ENCODE measurements around the gene TCF4.

TCF4 gene

DNA sequence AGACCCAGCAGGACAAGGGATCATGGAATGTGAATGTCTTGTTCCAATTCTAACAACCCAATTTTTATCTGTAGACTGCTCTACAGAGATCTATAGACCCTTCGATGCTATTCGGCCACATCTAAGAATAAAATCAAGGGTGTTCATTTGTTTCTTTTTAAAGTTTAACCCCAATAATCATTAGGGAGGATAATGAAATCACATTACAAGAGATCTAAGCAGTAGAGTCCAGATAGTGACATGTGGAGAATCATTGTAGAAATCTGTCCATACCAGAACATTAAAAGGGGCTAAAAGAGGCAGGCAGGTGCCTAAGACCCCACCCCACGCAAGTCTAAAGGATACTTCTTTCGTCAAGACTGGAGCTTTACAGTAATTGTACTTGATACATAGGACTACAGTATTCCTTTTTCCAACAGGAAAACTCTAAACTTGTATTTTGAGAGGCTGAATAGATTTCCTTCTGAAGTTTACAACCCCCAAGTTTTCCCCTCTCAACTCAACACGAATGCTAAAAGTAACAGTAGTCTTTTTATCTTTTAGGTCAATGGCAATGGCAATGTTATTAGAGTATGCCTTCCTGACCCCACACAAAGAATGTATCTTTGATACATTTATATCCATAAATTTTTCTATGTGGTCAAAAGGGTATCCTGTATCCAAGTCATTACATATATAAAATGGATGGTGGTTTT lies 183.7 kb downstream of the TCF4 start:
- no peak for DNase-seq

DNA sequence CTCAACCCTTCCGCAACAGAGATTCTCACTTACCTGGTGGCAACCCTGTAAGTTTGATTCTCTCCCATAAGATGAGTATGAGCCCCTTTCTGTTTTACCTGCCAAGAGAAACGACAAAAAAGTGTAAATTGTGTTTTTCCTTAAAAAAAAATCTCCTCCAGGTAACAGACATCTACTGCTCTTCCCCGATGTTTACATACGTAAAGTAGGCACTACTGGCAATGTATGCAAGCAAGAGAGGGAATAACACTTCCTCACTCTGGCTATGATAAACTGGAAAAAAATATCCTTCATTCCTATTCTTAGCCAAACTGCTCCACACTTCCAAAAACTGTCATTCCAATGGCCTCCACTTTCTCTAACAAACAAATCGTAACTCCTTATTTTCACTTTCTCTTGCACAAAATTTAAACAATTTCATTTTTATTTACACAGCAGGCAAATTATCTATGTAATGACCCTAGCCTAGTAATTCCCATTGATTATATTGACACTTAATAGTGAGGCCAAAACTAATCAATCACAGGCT lies 184.5 kb downstream of the TCF4 start:
- no peak for DNase-seq

- no peak for DNase-seq
These were observed 185.1 kb downstream of the TCF4 start for GRCh38 chr18:55402731-55403405.

- DNase-seq, result no peak
These were observed 186.3 kb downstream of the TCF4 start for GRCh38 chr18:55401638-55402191.

- no peak for DNase-seq
These were observed 187.1 kb downstream of the TCF4 start for GRCh38 chr18:55400590-55401541.

DNA sequence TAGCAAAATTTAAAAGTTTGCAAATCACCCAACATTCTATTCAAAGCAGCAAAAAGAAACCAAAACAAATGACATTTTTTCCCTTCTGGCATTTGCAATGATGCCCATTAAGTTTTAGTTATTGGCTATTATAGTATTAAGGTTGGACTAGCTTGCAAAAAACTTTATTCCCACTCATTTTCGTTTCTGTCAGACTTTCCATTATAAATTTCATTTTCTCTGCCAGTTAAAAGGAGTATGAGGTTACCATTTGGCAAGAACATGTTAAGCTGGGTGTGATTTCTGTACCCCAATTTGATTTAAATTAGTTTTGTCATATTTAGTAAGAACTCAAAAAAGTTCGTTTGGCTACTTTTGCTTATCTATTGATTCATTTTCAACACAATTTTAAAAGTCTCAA lies 187.9 kb downstream of the TCF4 start:
- DNase-seq, result no peak

DNA sequence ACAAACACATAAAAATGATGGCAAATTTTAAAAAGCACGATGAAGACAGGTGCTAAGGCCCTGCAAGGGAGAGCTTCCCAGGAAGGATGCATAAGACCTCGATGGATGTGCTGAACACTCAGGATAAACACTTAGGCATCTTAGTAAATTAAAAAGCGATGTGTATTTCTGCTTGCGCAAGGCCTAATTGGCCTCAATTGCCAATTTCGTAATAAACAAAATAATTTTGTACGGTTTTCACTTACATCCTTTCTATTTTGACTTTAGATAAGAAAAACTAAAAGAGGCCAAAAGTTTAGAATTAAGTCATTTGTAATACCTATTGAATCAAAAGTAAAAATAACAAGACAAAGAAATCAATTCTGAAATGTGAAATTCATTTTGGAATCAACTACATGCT lies 189.1 kb downstream of the TCF4 start:
- no peak for DNase-seq

DNA sequence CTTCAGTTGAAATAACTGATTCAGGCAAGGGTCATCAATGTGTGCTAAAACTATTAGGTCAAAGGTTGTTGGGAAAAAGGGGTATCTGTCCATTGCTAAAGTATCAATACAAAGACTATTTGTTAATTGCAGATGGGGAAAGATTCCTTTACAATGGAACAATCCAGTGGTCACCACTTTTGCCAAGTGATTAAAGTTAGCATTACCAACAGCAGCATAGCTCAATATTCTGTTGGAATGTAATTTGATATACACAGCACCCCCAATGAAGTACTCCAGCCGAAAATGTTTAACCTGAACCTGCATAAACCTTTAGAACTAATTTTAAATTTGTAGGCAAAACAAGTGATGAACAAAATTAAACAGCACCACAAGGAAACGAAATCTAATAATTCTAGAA lies 191.0 kb downstream of the TCF4 start:
- no peak for DNase-seq

DNA sequence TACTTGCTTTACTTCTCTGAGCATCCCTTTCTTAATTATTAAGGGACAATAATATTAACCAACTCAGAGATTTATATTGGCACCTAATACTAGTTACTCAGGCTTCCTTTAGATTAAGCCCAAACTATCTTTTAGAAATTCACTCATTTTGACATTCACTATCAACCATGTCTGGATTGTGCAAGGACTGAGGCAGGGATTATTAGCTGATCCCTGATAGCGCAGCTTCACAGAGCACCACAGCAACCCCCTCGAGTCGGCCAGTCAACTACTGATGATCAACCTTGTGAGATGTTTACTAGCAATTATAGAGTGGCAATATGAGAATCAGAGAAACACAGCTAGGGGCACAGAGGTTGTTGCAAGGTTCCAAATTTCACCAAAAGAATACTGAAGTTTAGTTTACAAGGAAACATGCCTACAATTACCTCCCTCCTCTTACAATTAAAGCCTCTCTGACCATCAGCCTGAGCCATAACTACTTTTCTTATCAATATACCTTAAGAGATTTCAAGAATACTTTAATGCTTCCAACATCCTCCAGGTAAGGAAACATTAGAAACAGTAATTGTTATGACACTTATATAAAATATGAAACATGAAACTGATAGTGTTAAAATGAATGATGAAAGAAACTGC lies 191.6 kb downstream of the TCF4 start:
- no peak for DNase-seq

DNA sequence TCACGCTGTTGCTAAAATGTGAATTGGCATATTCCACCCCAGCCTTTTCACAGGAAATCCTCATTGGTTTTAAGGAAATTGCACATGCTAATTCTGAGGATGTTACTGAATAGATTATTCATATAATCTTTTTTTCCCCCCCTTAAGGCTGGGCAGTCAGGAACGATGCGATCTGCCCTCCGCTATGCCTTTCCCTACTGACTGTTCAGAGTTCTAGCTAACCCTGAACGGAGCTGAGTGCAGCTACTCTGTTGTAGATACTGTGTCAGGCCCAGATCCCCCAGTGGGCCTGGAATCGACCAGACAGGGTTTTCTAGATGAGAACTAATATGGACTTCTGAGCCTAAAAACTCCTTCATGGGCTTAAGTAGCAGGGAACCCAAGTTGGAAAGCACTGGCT lies 192.2 kb downstream of the TCF4 start:
- no peak for DNase-seq

DNA sequence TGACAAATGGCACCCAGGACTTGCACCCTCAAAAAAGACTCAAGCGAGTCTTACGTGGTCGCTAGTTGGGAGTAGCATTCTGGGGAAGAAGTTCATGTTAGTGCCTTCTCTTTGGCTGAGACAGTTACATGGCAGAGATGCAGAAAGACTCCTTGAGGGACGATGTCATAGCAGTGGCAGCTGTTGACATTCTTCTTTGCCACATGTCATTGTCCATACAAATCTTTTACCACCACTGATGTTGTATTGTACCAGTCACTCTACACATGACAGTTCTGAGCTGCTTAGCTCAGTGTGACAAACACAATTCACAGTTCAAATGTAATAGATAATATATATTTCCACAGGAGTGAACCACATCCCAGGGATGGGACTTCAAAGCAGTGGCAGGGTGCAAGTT lies 197.1 kb downstream of the TCF4 start:
- DNase-seq, result no peak

DNA sequence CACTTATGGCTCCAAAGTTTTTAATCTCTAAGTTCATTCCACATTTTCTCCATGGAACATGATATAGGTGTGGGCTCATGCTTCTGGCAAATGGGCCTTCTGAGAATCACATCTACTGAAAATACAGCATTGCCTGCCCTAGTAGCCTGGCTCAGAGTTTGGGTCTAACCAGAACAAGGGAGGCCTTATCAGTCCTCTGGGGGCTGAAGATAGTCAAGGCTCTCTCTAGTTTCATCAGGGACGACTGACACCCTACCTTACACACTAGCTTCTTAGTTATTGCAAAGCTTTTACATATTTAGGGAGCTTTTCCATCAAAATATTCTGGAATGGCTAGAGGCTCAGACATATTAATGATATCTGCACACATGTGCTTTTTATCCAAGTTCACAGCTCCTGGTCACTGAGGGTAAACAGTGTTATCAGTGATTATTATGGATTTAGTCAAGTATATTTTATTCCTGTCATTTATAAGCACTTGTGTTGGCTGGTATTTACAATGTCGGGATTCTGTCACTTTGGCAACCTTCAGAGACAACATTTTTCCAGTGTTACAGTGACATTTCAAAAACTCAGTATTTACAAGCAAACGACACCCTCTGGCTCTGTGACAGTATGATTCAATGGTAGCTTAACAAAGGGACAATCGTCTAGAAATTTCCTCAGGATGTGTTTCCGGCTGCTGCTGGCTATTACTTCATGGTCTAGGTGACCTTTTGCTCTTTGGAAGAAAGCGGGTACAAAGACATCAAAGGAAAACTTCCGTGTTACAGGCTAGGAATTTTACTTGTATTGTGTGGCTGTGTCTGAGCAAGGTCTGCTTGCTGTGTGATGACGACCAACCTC lies 200.6 kb downstream of the TCF4 start:
- DNase-seq, result no peak

DNA sequence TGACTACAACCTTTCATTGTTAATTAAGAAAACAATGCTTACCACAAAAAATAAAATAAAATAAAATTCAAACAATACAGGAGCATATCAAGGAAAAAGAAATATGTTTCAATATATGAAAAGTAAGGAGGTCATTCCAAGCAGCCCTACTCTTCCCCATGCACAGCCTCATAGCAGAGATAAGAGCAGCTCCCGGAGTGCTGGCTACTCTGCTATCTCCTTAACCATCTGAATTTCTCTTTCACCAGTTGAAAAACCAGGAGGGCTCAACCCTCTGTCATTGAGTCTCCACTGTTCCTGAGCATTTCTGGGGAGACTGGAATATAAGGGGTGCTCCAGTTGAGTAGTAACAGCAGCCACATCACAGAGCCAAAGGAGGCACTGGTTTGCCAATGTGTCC lies 201.4 kb downstream of the TCF4 start:
- no peak for DNase-seq

DNA sequence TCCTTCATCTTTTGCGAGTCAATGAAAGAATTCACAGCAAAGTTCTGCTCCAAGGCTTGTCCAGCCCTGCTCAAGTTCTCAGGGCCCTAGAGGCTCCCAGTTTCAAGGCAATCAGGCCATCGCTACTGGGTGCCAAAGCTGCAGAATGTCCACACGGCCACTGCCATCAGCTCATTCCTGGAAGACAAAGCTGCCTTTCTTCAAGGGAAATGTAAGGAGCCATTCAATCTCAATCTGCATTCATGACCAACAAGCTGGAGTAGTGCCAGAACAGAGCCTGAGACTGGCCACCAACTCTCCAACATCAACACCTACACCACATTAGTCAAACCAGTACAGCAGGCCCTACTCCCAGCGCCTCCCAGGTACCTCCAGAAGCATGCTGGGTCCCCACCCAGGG lies 202.2 kb downstream of the TCF4 start:
- no peak for DNase-seq

DNA sequence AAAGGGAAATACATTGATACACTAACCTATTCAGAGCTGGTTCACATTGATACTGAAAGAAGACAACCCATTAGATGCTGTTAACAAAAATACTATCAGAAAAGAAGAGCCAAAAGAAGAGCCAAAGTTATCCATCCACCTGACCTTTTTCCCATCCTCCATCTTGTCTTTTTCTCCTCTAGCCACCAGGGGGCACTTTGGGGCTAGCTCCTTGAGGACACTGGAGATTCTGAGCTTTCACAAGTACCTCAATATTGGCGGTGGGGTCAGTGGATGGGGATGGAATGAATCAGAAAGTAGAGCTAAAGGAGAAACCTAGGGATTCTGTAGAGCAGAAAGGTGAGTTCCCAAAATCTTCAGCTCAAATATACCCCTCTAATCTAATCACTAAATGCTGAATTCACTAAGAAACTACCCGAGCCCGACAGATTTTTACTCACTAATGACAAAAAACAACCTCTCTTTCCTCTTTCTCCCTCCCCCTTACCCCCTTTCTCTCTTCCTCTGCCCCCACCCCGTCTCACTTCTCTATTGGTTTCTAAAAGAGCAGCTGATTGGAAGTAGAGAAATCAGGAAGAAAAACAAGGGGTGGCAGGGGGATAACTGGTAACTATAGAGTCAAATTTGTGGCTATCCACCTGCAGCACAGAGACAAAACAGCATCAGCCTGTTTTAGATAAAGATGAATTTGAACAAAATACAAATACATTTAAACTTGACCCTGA lies 203.3 kb downstream of the TCF4 start:
- peak; percentile 39 for DNase-seq

GRCh38 chr18:55384115-55384514 lies 203.9 kb downstream of the TCF4 start:
- no peak for DNase-seq

- DNase-seq, result no peak
These were observed 205.7 kb downstream of the TCF4 start for GRCh38 chr18:55382277-55382805.

- no peak for DNase-seq
These were observed 206.7 kb downstream of the TCF4 start for GRCh38 chr18:55381277-55381676.

GRCh38 chr18:55380589-55380988 lies 207.4 kb downstream of the TCF4 start:
- DNase-seq, result no peak

DNA sequence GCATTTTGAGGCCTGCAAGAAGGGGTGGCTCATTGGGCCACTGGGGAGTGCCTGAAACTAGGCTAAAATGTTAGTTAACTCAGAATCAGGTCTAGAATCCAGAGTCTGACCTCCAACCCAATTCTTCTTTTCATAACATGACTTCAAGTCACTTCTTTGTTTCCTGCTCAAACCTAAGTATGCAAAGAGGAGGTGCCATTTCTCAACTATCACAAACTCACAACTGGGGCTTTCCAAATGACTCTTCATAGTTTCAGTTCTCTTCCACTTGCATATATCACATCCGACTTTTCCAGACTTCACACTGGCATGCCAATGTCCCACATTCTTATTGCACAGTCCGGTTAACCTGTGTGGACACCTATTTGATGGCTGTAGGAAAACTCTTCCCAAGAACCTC lies 211.6 kb downstream of the TCF4 start:
- peak; percentile 20 for DNase-seq

- DNase-seq, result no peak
These were observed 212.1 kb downstream of the TCF4 start for GRCh38 chr18:55375930-55376329.

All from activated CD4-positive, alpha-beta T cell treated with anti-CD3 and anti-CD28 coated beads, Interleukin-2, Interleukin-6, amounts not matched to agents 100 ng/mL and 50 ng/mL, durations not matched to agents 16 hours and 8 hours (primary cell).